Hepatocyte (in vitro differentiated cells): ENCODE measurements around the gene USP30.

Experiments
- CTCF ChIP-seq: fragments of 200-600 bp; sonication (generic); IDR thresholded peaks from 2 replicates; pipeline ENCODE4 v1.5.1; 2016; ENCODE audit warnings: antibody characterized with exemption, mild to moderate bottlenecking; ENCODE audit not compliant: poor library complexity
- EZH2 ChIP-seq: fragments of 200-600 bp; sonication (generic); IDR thresholded peaks from 2 replicates; pipeline ENCODE4 v1.6.1; 2016; ENCODE audit warnings: antibody characterized with exemption, mild to moderate bottlenecking, borderline replicate concordance

- TF ChIP-seq CTCF, result no peak
- no peak for TF ChIP-seq EZH2
Observed at GRCh38 chr12:109124878-109125648, 72.7 kb downstream of the USP30 start.
